ENCODE data around the gene OSTM1.
"Not testable (repeated sequence)": the region's sequence is repeated elsewhere in the genome, so short reads cannot be mapped to it uniquely, and the experiment has no call there.

OSTM1 gene

GRCh38 chr6:108008363-108008762 is 66.2 kb downstream of the OSTM1 start:
- no peaks in the 10 kb centered on the region for H3K4me1 ChIP-seq
- H3K36me3 ChIP-seq: no peaks in the 10 kb centered on the region
- H3K27me3 ChIP-seq: no peaks in the 10 kb centered on the region
- H3K4me3 ChIP-seq (ENCODE audit: low read depth, low read length): no peak overlapping the region
- DNase-seq: no peak
- peaks cover 3% of the 10 kb centered on the region; the same call in 1 of the 2 replicates for H3K9me3 ChIP-seq
- TF ChIP-seq CTCF (IDR thresholded peaks at IDR 0.05; ENCODE audit: low read depth, low read length): no peak

GRCh38 chr6:108005961-108006360 is 68.6 kb downstream of the OSTM1 start:
- no peaks in the 10 kb centered on the region for H3K4me1 ChIP-seq
- no peak for DNase-seq
- peaks cover 3% of the 10 kb centered on the region; the same call in 1 of the 2 replicates for H3K9me3 ChIP-seq
- no peaks in the 10 kb centered on the region for H3K36me3 ChIP-seq
- H3K27me3 ChIP-seq: no peaks in the 10 kb centered on the region
- TF ChIP-seq CTCF (IDR thresholded peaks at IDR 0.05; ENCODE audit: low read depth, low read length): no peak
- H3K4me3 ChIP-seq (ENCODE audit: low read depth, low read length): no peak overlapping the region

- Histone ChIP-seq H3K9me3 (peaks cover 3% of the 10 kb centered on the region; the same call in 1 of the 2 replicates), H3K27me3 (no peaks in the 10 kb centered on the region), H3K36me3 (no peaks in the 10 kb centered on the region), H3K4me3 (ENCODE audit: low read depth, low read length) (no peak overlapping the region), H3K4me1 (no peaks in the 10 kb centered on the region)
- no peak for DNase-seq
- no peak for TF ChIP-seq CTCF (IDR thresholded peaks at IDR 0.05; ENCODE audit: low read depth, low read length)
Observed at GRCh38 chr6:108004861-108005260, 69.7 kb downstream of the OSTM1 start.

GRCh38 chr6:108002365-108003221 is 71.9 kb downstream of the OSTM1 start:
- Histone ChIP-seq H3K9me3 (no peaks in the 10 kb centered on the region), H3K27me3 (no peaks in the 10 kb centered on the region), H3K36me3 (no peaks in the 10 kb centered on the region), H3K4me1 (no peaks in the 10 kb centered on the region), H3K4me3 (ENCODE audit: low read depth, low read length) (no peak overlapping the region)
- DNase-seq: no peak
- TF ChIP-seq CTCF (IDR thresholded peaks at IDR 0.05; ENCODE audit: low read depth, low read length): no peak

GRCh38 chr6:108001696-108002231 is 72.8 kb downstream of the OSTM1 start:
- no peak for DNase-seq
- TF ChIP-seq CTCF (IDR thresholded peaks at IDR 0.05; ENCODE audit: low read depth, low read length): no peak
- no peaks in the 10 kb centered on the region for H3K4me1 ChIP-seq
- no peaks in the 10 kb centered on the region for H3K36me3 ChIP-seq
- H3K4me3 ChIP-seq (ENCODE audit: low read depth, low read length): no peak overlapping the region
- H3K27me3 ChIP-seq: no peaks in the 10 kb centered on the region
- no peaks in the 10 kb centered on the region for H3K9me3 ChIP-seq

GRCh38 chr6:108000259-108000658 is 74.3 kb downstream of the OSTM1 start:
- DNase-seq; H3K9me3 ChIP-seq; H3K36me3 ChIP-seq; H3K4me3 ChIP-seq (ENCODE audit: low read depth, low read length); H3K4me1 ChIP-seq; H3K27me3 ChIP-seq: not testable (repeated sequence)

Data from BE2C (cell line).